HepG2 (cell line): ENCODE measurements around the gene WEE1. TPM values are rescaled to one million over a fixed set of nuclear protein-coding genes. Genes with fewer than 3 reads are reported as not detected.

ENCODE experiments used
- AHR ChIP-seq: IDR thresholded peaks from 2 replicates; pipeline ENCODE4 v1.6.1; 2018; ENCODE audit warnings: missing genetic modification reagents, missing compliant biosample characterization
- ARID4A ChIP-seq: sonication (generic); formaldehyde crosslinking; IDR thresholded peaks from 2 replicates; pipeline ENCODE4 v1.5.0; 2020; ENCODE audit warnings: mild to moderate bottlenecking, missing genetic modification reagents, borderline replicate concordance
- JDP2 ChIP-seq: sonication (generic); formaldehyde crosslinking; IDR thresholded peaks from 2 replicates; pipeline ENCODE4 v1.8.1; 2022; ENCODE audit warnings: missing genetic modification reagents, borderline replicate concordance
- MNT ChIP-seq: fragments of 450-650 bp; IDR thresholded peaks from 2 replicates; pipeline ENCODE4 v1.6.1; 2016
- NCOA2 ChIP-seq: sonication (generic); formaldehyde crosslinking; IDR thresholded peaks from 2 replicates; pipeline ENCODE4 v1.8.0; 2022; ENCODE audit warnings: inconsistent platforms
- TOE1 ChIP-seq: sonication (generic); formaldehyde crosslinking; IDR thresholded peaks from 2 replicates; pipeline ENCODE4 v1.4.0; 2020; ENCODE audit warnings: mild to moderate bottlenecking, missing genetic modification reagents
- ZBTB7A ChIP-seq: sonication (generic); formaldehyde crosslinking; IDR thresholded peaks from 2 replicates; pipeline ENCODE4 v1.8.0; 2022; ENCODE audit warnings: mild to moderate bottlenecking, missing genetic modification reagents
- ZNF160 ChIP-seq: sonication (generic); formaldehyde crosslinking; IDR thresholded peaks from 2 replicates; pipeline ENCODE4 v1.8.0; 2022; ENCODE audit warnings: mild to moderate bottlenecking, inconsistent platforms, missing genetic modification reagents
- ZNF34 ChIP-seq: sonication (generic); formaldehyde crosslinking; IDR thresholded peaks from 2 replicates; pipeline ENCODE4 v1.4.0; 2020; ENCODE audit warnings: mild to moderate bottlenecking, missing genetic modification reagents, borderline replicate concordance
- ZNF691 ChIP-seq: sonication (generic); formaldehyde crosslinking; IDR thresholded peaks from 2 replicates; pipeline ENCODE4 v1.4.0; 2020; ENCODE audit warnings: missing genetic modification reagents, low read depth, mild to moderate bottlenecking, borderline replicate concordance
- ZNF7 ChIP-seq: IDR thresholded peaks from 2 replicates; pipeline ENCODE4 v1.6.1; 2016; ENCODE audit warnings: missing biosample characterization, missing genetic modification reagents
- ZNF773 ChIP-seq: sonication (generic); formaldehyde crosslinking; IDR thresholded peaks from 2 replicates; pipeline ENCODE4 v1.4.0; 2020; ENCODE audit warnings: missing genetic modification reagents, borderline replicate concordance
- polyA plus RNA-seq, 8 experiments: library from polyadenylated mRNA; depleted of rRNA in 3 of 8; stranded (reverse) in 7 of 8; unstranded in 1 of 8; fragments of >200 nt; fragmentation: Illumina TruSeq in 4 of 8; extraction: Trizol in 4 of 8; gene quantifications; 2 replicates each; pipeline versions ENCODE4 v1.2.1 to v1.2.3, GENCODE V29; 2011 to 2016; ENCODE audit warnings: low read depth in 4 of 8, missing spikeins in 1 of 8, mixed read lengths in 1 of 8; ENCODE audit not compliant: insufficient read depth in 1 of 8
- total RNA-seq, 5 experiments: library from RNA; depleted of rRNA; stranded (reverse); fragments of >200 nt; fragmentation: Illumina TruSeq; extraction: Trizol; gene quantifications; 2 replicates each; pipeline ENCODE4 v1.2.3, GENCODE V29; 2016; ENCODE audit warnings: low read depth in 1 of 5
- TF ChIP-seq, protein P1 (sequence below): sonication (generic); formaldehyde crosslinking; IDR thresholded peaks from 2 replicates; pipeline ENCODE4 v1.5.0; 2020; ENCODE audit warnings: missing genetic modification reagents

The WEE1 gene
- total and polyA plus RNA-seq, 2 of the 13 experiments (the other 11 are each of a cell fraction or from before 2014, with no cell fraction given): 31.4 to 63.7 TPM

DNA sequence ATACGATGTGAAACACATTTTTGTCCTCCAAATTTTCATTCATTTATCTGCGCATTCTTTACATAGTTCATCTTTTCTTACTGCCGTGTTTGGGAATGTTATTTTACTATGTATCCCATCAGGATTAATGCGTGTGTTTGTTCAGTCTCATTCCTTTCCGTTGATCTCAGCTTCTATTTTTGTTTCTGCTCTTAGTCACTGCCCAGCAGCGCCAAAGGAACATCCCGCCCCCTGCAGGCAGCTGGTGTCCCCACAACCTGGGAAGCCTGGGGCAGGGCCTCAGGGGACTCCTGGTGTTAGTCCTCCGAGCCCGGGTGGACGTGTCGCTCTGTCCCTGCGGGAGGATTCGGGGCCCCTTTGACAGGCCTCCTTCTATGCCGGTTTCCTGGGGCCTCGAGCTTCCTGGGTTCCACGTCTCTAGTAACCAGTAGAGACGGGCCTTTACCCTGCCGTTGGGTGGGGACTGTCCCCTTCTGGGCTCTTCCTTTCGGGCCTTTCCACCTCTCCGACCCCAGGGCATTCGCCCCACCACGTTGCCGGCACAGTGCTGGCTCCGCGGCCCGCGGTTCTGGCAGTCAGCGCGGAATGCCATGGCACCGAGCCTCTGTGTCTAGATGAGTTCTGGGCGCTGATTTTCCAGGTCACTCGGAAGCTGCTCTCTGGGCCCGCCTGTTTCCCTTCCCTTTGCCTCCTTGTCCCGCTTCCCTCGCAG lies 39.8 kb downstream of the WEE1 start (continued):
- TF ChIP-seq ZNF34 (CRISPR knock-in tag) (no peak), JDP2 (CRISPR knock-in tag) (no peak), ZNF691 (no peak), ZBTB7A (CRISPR knock-in tag) (no peak), ZNF160 (CRISPR knock-in tag) (no peak; the same call in 1 of the 2 replicates), ARID4A (CRISPR knock-in tag) (peak; percentile 32; the same call in 1 of the 2 replicates), TOE1 (CRISPR knock-in tag) (0 out of 2 replicates have a peak, but pooled peaks have one; percentile 30), ZNF7 (CRISPR knock-in tag) (no peak), AHR (CRISPR knock-in tag) (peak; percentile 73; the same call in 1 of the 2 replicates), ZNF773 (CRISPR knock-in tag) (peak; percentile 2; the same call in 1 of the 2 replicates), MNT (no peak), NCOA2 (CRISPR knock-in tag) (peak; percentile 67; the same call in 1 of the 2 replicates)
- TF ChIP-seq, protein P1, sequence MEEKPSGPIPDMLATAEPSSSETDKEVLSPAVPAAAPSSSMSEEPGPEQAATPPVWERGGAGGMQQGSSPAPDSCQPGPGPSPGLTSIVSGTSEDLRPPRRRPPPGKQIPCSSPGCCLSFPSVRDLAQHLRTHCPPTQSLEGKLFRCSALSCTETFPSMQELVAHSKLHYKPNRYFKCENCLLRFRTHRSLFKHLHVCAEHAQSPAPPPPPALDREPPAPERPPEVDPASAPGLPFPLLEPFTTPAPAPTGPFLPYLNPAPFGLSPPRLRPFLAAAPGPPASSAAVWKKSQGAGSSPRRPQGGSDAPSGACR: peak; percentile 1; the same call in 1 of the 2 replicates
